Left ventricle myocardium inferior (tissue), 1 donor: ENCODE measurements around the gene RAPGEF4. TPM values are rescaled to one million over a fixed set of nuclear protein-coding genes. Genes with fewer than 3 reads are reported as not detected.
A peak's percentile ranks its signal among the peaks of the same experiment; 100 is the strongest.
"Not testable (repeated sequence)": the region's sequence is repeated elsewhere in the genome, so short reads cannot be mapped to it uniquely, and the experiment has no call there.

Experiments used
- DNase-seq: peaks from one replicate; pipeline ENCODE4 v3.0.0-alpha.2; 2020
- H3K27ac ChIP-seq: fragments of 200-600 bp; replicated peaks from 2 replicates; pipeline ENCODE4 v1.8.0; 2021
- H3K27me3 ChIP-seq: fragments of 200-600 bp; 2 replicates; pipeline ENCODE4 v1.8.0; 2021; ENCODE audit warnings: low read depth
- H3K36me3 ChIP-seq: fragments of 200-600 bp; 2 replicates; pipeline ENCODE4 v1.8.0; 2021
- H3K4me1 ChIP-seq: fragments of 200-600 bp; 2 replicates; pipeline ENCODE4 v1.8.0; 2021
- H3K4me3 ChIP-seq: fragments of 200-600 bp; 2 replicates; pipeline ENCODE4 v1.8.0; 2021; ENCODE audit warnings: mild to moderate bottlenecking, moderate library complexity
- H3K9me3 ChIP-seq: fragments of 200-600 bp; replicated peaks from 2 replicates; pipeline ENCODE4 v1.8.0; 2021
- intact Hi-C: fragments of 100-400 bp; cut with micrococcal nuclease; formaldehyde crosslinking; loops from one replicate; pipeline ENCODE4 v1.11.0; 2022
- total RNA-seq: library from RNA; stranded (reverse); fragmentation: NEBNext Ultra II Directional; extraction: Animal tissue kit (Norgen Biotek cat#: 25700); gene quantifications from one replicate; pipeline ENCODE4 v1.2.1, GENCODE V29; 2021
- TF ChIP-seq, protein P1 (sequence below): fragments of 200-600 bp; IDR thresholded peaks from 2 replicates; pipeline ENCODE4 v1.8.0; 2021; ENCODE audit warnings: antibody characterized with exemption, mild to moderate bottlenecking, borderline replicate concordance
- donor health status: DM: no; HTN: yes; CAD: no; lungs with severe emphysema.

RAPGEF4 gene
- total RNA-seq, 1 donor from 2014 or later = 3.7 TPM

DNA sequence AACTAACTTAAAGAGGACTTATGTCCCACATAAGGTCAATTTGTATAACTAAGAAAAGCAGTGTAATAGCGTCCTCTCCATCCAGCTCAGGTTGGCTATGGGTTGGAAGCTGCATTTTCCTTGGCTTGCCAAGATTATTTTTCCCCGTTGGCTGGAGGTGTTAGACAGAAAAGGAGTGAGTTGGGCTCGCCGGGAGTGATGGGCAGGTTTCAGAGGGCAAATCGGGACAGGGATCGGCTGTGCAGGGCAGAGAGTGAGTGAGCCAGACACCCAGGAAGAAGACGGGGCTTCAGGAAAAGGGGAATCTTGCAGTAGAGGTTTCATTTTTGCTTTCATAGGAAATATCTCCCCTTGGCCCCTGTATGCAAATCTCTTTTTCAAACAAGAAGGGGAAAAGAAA, 298.5 kb downstream of the RAPGEF4 start:
- Histone ChIP-seq H3K9me3 (no peaks in the 10 kb centered on the region), H3K4me1 (peaks cover 58% of the 10 kb centered on the region), H3K36me3 (no peaks in the 10 kb centered on the region), H3K27ac (peak overlapping the region; percentile 33), H3K4me3 (no peak overlapping the region), H3K27me3 (no peaks in the 10 kb centered on the region)
- peak; percentile 27 for DNase-seq
- intact Hi-C loops = no loop called here
- TF ChIP-seq, protein P1, sequence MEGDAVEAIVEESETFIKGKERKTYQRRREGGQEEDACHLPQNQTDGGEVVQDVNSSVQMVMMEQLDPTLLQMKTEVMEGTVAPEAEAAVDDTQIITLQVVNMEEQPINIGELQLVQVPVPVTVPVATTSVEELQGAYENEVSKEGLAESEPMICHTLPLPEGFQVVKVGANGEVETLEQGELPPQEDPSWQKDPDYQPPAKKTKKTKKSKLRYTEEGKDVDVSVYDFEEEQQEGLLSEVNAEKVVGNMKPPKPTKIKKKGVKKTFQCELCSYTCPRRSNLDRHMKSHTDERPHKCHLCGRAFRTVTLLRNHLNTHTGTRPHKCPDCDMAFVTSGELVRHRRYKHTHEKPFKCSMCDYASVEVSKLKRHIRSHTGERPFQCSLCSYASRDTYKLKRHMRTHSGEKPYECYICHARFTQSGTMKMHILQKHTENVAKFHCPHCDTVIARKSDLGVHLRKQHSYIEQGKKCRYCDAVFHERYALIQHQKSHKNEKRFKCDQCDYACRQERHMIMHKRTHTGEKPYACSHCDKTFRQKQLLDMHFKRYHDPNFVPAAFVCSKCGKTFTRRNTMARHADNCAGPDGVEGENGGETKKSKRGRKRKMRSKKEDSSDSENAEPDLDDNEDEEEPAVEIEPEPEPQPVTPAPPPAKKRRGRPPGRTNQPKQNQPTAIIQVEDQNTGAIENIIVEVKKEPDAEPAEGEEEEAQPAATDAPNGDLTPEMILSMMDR = no peak

DNA sequence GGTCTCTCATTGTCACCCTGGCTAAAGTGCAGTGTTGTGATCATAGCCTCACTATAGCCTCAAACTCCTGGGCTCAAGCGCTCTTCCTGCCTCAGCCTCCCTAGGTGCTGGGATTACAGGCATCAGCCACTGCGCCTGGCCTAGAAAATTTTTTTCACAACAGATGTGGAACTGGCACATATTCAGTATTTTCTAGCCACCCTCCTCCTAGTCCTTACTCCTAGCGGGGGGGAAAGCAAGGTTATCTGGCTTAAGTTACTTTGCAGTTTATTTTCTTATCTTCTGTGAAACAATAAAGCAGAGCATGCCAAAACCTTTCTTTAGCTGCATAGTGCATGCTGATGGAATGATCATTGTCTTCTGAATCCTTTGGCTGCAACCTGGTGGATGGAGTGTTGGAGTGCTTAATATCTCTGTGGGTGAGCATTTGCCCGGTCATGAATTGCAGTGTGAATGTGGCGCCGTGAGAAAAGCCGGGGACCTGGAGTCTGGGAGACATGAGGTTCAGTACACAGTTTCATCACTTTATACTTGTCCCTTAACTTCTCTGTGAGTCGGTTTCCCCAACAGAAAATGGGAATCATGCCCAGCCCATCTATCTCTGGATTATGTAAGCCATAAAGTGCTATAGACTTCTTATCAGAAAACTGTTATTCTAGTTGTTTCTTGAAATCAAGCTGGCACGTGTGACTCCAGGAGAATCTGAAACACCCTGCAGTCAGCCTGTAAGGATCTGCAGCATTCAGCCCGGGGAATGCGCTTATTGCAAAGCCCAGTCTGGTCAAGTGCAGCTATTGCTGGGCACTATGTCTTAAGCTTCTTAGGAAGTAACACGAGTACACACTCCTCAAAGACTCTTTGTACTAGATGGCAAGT, 301.8 kb downstream of the RAPGEF4 start:
- intact Hi-C loops = no loop called here
- TF ChIP-seq, protein P1 = no peak
- H3K27me3 ChIP-seq = no peaks in the 10 kb centered on the region
- peak overlapping the region; percentile 82 for H3K27ac ChIP-seq
- peak overlapping the region; percentile 8 for H3K4me3 ChIP-seq
- H3K36me3 ChIP-seq = no peaks in the 10 kb centered on the region
- H3K9me3 ChIP-seq = no peaks in the 10 kb centered on the region
- peaks cover 47% of the 10 kb centered on the region for H3K4me1 ChIP-seq
- DNase-seq = peak; percentile 44

DNA sequence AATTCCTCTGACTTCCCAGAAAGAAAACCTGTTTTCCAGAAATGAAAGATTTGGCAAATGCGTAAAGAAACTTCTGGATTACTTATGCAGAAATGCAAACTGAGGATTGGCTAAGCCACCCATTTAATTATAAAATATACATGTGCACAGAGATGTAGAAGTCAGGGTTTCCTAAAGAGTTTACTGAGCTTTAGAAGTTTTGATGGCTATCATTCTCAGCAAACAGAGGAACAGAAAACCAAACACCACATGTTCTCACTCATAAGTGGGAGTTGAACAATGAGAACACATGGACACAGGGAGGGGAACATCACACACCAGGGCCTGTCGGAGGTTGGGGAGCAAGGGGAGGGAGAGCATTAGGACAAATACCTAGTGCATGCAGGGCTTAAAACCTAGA, 302.6 kb downstream of the RAPGEF4 start:
- Histone ChIP-seq H3K27ac (peak overlapping the region; percentile 82), H3K4me1 (peaks cover 48% of the 10 kb centered on the region)
- H3K36me3 ChIP-seq, DNase-seq, H3K27me3 ChIP-seq, H3K4me3 ChIP-seq, H3K9me3 ChIP-seq, intact Hi-C loops: not testable (repeated sequence)

DNA sequence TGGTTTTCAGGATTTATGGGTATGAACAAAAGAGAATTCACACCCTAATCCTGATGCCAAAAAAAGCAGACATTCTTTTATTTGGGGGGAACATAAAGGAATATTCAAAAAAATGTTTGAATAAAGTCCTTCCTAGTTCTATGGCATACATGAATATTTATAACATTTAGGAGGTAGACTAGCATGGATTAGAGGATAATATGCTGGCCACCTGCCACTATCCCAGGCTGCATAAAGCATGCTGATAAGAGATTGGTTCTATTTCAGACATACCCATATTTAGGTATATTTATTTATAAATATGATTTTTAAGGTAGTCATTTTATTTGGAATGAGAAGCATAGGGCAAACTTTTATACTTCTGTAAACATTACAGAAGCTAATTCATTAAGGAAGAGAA, 305.1 kb downstream of the RAPGEF4 start:
- Histone ChIP-seq H3K27ac (no peak overlapping the region), H3K4me3 (no peak overlapping the region), H3K27me3 (no peaks in the 10 kb centered on the region), H3K36me3 (no peaks in the 10 kb centered on the region), H3K9me3 (no peaks in the 10 kb centered on the region), H3K4me1 (peaks cover 43% of the 10 kb centered on the region)
- intact Hi-C loops = no loop called here
- TF ChIP-seq, protein P1 = no peak
- DNase-seq = no peak

DNA sequence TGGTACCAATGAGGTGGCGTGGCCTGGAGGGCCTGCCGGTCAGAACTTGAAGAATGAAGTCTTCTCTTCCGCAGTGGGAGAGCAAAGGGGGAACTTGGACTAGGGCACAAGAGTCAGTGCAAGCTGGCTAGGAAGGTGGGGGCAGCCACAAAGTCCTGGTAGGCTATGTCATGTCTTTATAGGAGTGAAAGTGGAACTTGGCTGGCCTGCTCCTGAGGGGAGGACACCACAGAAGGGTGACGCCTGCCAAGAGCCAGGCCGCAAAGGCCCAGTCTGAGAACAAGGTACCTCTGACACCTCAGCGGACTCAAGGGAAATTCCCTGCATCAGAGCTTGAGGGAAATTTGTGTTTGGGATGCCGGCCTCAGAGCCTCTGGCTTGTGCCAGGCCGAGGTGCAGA, 307.8 kb downstream of the RAPGEF4 start:
- H3K4me3 ChIP-seq = no peak overlapping the region
- peaks cover 26% of the 10 kb centered on the region for H3K4me1 ChIP-seq
- no peaks in the 10 kb centered on the region for H3K36me3 ChIP-seq
- H3K27me3 ChIP-seq = no peaks in the 10 kb centered on the region
- no peaks in the 10 kb centered on the region for H3K9me3 ChIP-seq
- H3K27ac ChIP-seq = peak overlapping the region; percentile 57
- TF ChIP-seq, protein P1 = no peak
- intact Hi-C loops = no loop called here
- DNase-seq = peak; percentile 33

DNA sequence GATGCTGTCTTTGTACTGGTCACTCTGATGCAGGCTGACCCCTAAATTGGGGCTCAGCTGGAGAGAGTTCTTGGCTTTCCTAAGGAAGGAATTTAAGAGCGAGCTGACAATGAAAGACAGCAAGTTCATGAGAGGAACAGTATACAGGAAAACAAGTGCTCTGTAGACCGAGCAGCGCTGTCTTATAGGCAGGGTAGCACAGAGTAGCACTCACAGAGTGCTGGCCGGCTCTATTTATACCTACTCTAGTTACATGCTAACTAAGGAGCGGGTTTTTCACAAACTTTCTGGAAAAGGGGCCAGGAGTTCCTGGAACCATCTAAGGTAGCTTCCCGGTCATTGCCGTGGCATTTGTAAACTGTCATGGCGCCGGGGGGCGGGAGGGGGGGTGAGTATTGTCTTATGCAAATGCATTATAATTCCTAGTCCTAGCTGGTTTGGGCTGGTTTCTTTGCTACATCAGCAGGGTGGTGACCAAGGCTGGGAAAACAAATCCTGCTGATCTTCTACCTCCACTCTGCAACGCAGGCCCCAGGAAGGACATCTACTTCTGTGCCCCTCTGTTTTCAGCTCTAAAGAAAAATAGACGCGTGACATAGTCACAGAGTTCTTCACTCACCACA, 308.4 kb downstream of the RAPGEF4 start:
- Histone ChIP-seq H3K36me3 (no peaks in the 10 kb centered on the region), H3K4me3 (no peak overlapping the region), H3K9me3 (no peaks in the 10 kb centered on the region), H3K27ac (peak overlapping the region; percentile 57), H3K4me1 (peaks cover 29% of the 10 kb centered on the region), H3K27me3 (no peaks in the 10 kb centered on the region)
- no peak for DNase-seq
- intact Hi-C loops = no loop called here
- TF ChIP-seq, protein P1 = no peak
